ENCODE data around the gene RAB40C. TPM values are rescaled to one million over a fixed set of nuclear protein-coding genes. Genes with fewer than 3 reads are reported as not detected.

Gene RAB40C
- total and polyA plus RNA-seq, 9 of the 15 experiments (the other 6 are each of a cell fraction or from before 2014, with no cell fraction given): 0.17 to 23.4 (median 8.7) TPM

DNA sequence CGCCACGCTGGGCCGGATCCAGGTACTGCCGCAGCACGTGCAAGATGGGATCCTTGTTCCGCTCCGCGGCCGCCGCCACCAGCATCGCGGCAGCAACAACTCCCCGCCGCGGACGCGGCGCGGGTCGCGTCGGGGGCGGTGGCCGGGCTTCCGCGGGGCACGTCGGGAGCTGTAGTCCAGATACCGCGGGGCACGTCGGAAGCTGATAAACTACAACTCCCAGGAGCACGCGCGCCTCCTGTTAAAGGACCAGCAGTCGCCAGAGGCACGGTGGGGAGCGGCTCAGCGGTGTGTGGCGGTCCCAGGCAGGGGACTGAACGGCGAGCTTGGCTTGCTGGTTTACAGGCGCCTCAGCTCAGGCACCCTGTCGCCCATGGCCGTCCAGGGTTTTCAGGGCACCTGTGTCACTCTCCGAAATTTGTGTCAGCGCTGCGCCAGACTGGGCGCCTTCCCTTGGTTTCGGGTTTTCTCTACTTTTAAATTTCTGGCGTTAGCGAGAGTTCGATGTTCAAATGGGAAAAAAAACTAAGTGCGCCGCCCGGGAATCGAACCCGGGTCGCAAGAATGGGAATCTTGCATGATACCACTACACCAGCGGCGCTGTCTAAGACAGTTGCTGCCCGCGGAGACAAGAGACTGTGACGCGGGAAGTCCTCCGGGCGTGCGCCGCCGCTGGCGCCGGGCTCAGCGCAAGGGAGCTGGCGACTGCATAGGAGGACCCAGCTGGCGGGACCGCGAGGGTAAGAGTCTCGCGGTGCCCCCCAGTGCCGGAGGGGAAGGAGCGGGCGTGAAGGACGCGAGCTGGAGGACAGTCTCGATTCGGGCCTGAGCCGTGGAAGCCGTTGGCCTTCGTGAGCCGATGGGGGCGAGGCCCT lies 46.6 kb downstream of the RAB40C start, which contains the start of gene METTL26 (continued):
- TF ChIP-seq HCFC1 (IDR thresholded peaks at IDR 0.05; ENCODE audit: low read depth, low read length): peak; percentile 98
- no peak for TF ChIP-seq ZNF184 (CRISPR knock-in tag; IDR thresholded peaks at IDR 0.05)
- TF ChIP-seq CHCHD3 (CRISPR knock-in tag; IDR thresholded peaks at IDR 0.05): no peak
- TF ChIP-seq KAT2B (IDR thresholded peaks at IDR 0.05; ENCODE audit: low read depth, low read length): no peak
- TF ChIP-seq, protein P1, sequence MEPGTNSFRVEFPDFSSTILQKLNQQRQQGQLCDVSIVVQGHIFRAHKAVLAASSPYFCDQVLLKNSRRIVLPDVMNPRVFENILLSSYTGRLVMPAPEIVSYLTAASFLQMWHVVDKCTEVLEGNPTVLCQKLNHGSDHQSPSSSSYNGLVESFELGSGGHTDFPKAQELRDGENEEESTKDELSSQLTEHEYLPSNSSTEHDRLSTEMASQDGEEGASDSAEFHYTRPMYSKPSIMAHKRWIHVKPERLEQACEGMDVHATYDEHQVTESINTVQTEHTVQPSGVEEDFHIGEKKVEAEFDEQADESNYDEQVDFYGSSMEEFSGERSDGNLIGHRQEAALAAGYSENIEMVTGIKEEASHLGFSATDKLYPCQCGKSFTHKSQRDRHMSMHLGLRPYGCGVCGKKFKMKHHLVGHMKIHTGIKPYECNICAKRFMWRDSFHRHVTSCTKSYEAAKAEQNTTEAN (CRISPR knock-in tag; IDR thresholded peaks at IDR 0.05): no peak
- TF ChIP-seq, protein P2, sequence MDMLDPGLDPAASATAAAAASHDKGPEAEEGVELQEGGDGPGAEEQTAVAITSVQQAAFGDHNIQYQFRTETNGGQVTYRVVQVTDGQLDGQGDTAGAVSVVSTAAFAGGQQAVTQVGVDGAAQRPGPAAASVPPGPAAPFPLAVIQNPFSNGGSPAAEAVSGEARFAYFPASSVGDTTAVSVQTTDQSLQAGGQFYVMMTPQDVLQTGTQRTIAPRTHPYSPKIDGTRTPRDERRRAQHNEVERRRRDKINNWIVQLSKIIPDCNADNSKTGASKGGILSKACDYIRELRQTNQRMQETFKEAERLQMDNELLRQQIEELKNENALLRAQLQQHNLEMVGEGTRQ (CRISPR knock-in tag; IDR thresholded peaks at IDR 0.05): no peak; the same call in 1 of the 2 replicates
- TF ChIP-seq, protein P3, sequence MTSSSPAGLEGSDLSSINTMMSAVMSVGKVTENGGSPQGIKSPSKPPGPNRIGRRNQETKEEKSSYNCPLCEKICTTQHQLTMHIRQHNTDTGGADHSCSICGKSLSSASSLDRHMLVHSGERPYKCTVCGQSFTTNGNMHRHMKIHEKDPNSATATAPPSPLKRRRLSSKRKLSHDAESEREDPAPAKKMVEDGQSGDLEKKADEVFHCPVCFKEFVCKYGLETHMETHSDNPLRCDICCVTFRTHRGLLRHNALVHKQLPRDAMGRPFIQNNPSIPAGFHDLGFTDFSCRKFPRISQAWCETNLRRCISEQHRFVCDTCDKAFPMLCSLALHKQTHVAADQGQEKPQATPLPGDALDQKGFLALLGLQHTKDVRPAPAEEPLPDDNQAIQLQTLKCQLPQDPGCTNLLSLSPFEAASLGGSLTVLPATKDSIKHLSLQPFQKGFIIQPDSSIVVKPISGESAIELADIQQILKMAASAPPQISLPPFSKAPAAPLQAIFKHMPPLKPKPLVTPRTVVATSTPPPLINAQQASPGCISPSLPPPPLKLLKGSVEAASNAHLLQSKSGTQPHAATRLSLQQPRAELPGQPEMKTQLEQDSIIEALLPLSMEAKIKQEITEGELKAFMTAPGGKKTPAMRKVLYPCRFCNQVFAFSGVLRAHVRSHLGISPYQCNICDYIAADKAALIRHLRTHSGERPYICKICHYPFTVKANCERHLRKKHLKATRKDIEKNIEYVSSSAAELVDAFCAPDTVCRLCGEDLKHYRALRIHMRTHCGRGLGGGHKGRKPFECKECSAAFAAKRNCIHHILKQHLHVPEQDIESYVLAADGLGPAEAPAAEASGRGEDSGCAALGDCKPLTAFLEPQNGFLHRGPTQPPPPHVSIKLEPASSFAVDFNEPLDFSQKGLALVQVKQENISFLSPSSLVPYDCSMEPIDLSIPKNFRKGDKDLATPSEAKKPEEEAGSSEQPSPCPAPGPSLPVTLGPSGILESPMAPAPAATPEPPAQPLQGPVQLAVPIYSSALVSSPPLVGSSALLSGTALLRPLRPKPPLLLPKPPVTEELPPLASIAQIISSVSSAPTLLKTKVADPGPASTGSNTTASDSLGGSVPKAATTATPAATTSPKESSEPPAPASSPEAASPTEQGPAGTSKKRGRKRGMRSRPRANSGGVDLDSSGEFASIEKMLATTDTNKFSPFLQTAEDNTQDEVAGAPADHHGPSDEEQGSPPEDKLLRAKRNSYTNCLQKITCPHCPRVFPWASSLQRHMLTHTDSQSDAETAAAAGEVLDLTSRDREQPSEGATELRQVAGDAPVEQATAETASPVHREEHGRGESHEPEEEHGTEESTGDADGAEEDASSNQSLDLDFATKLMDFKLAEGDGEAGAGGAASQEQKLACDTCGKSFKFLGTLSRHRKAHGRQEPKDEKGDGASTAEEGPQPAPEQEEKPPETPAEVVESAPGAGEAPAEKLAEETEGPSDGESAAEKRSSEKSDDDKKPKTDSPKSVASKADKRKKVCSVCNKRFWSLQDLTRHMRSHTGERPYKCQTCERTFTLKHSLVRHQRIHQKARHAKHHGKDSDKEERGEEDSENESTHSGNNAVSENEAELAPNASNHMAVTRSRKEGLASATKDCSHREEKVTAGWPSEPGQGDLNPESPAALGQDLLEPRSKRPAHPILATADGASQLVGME (CRISPR knock-in tag; IDR thresholded peaks at IDR 0.05): peak; percentile 60; the same call in 1 of the 2 replicates
- peak; percentile 87 for TF ChIP-seq BDP1 (IDR thresholded peaks at IDR 0.05; ENCODE audit: insufficient read depth, insufficient read length)
- TF ChIP-seq, protein P4, sequence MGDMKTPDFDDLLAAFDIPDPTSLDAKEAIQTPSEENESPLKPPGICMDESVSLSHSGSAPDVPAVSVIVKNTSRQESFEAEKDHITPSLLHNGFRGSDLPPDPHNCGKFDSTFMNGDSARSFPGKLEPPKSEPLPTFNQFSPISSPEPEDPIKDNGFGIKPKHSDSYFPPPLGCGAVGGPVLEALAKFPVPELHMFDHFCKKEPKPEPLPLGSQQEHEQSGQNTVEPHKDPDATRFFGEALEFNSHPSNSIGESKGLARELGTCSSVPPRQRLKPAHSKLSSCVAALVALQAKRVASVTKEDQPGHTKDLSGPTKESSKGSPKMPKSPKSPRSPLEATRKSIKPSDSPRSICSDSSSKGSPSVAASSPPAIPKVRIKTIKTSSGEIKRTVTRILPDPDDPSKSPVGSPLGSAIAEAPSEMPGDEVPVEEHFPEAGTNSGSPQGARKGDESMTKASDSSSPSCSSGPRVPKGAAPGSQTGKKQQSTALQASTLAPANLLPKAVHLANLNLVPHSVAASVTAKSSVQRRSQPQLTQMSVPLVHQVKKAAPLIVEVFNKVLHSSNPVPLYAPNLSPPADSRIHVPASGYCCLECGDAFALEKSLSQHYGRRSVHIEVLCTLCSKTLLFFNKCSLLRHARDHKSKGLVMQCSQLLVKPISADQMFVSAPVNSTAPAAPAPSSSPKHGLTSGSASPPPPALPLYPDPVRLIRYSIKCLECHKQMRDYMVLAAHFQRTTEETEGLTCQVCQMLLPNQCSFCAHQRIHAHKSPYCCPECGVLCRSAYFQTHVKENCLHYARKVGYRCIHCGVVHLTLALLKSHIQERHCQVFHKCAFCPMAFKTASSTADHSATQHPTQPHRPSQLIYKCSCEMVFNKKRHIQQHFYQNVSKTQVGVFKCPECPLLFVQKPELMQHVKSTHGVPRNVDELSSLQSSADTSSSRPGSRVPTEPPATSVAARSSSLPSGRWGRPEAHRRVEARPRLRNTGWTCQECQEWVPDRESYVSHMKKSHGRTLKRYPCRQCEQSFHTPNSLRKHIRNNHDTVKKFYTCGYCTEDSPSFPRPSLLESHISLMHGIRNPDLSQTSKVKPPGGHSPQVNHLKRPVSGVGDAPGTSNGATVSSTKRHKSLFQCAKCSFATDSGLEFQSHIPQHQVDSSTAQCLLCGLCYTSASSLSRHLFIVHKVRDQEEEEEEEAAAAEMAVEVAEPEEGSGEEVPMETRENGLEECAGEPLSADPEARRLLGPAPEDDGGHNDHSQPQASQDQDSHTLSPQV (IDR thresholded peaks at IDR 0.05): peak; percentile 80
- TF ChIP-seq MECOM (CRISPR knock-in tag; IDR thresholded peaks at IDR 0.05): no peak
- no peak for TF ChIP-seq HDAC3 (IDR thresholded peaks at IDR 0.05; ENCODE audit: borderline replicate concordance, partially characterized antibody)
- TF ChIP-seq POU5F1 (IDR thresholded peaks at IDR 0.05; ENCODE audit: borderline replicate concordance, low read depth, low read length, partially characterized antibody): peak; percentile 60
- no peak for TF ChIP-seq ASH1L (IDR thresholded peaks at IDR 0.05; ENCODE audit: borderline replicate concordance, low read depth, partially characterized antibody)
